Measurements from ENCODE around the gene POLK. TPM values are rescaled to one million over a fixed set of nuclear protein-coding genes. Genes with fewer than 3 reads are reported as not detected.

Gene POLK
- total and polyA plus RNA-seq, 10 donors: 4.1 to 56.6 (median 37.0) TPM

GRCh38 chr5:75626959-75627358 lies 115.3 kb downstream of the POLK start:
- Histone ChIP-seq H3K27ac (no peak overlapping the region), H3K4me3 (no peak overlapping the region), H3K36me3 (no peaks in the 10 kb centered on the region), H3K9me3 (no peaks in the 10 kb centered on the region), H3K4me1 (no peaks in the 10 kb centered on the region), H3K27me3 (replicated peaks in 1 of 7) (no peaks in the 10 kb centered on the region)
- no peak for DNase-seq
- no peak for TF ChIP-seq CTCF (IDR thresholded peaks at IDR 0.05 in 8 of 11, conservative IDR thresholded peaks at IDR 0.05 in 3 of 11)
- TF ChIP-seq POLR2AphosphoS5 (IDR thresholded peaks at IDR 0.05): no peak
- no peak for TF ChIP-seq POLR2A (IDR thresholded peaks at IDR 0.05)
- intact Hi-C loops (cut with DNase I; ENCODE audit: low total_unique reads): no loop called here

DNA sequence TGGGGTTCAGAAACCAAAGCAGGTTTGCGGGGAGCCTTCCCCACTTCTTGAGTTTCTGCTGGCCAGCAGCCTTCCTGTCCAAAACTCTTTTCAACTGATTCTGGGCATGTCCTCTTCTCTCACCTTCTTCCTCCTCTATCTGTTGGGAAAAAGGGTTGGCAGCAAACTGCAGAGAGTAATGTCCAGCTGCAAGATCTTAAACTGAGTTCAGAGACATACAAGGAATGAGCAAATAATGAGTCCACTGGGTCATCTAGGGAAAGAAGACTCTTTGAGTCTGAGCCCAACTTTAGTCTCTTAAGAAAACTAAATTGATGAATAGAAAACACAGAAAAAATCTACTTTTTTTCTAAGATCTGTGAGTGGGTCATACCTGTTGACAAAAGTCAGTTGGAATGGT lies 116.1 kb downstream of the POLK start:
- 77 to 96% (median 95%) methylated on average over 1 of the region's 1 CpG for WGBS, 5 donors
- Histone ChIP-seq H3K36me3 (no peaks in the 10 kb centered on the region), H3K27me3 (replicated peaks in 1 of 7) (no peaks in the 10 kb centered on the region), H3K4me1 (no peaks in the 10 kb centered on the region), H3K4me3 (no peak overlapping the region), H3K9me3 (no peaks in the 10 kb centered on the region), H3K27ac (no peak overlapping the region)
- TF ChIP-seq POLR2AphosphoS5 (IDR thresholded peaks at IDR 0.05): no peak
- TF ChIP-seq POLR2A (IDR thresholded peaks at IDR 0.05): no peak
- no peak for TF ChIP-seq CTCF (IDR thresholded peaks at IDR 0.05 in 8 of 11, conservative IDR thresholded peaks at IDR 0.05 in 3 of 11)
- intact Hi-C loops (cut with DNase I; ENCODE audit: low total_unique reads): no loop called here
- DNase-seq: no peak

- intact Hi-C loops (cut with DNase I; ENCODE audit: low total_unique reads): no loop called here
- H3K9me3 ChIP-seq: no peaks in the 10 kb centered on the region
- WGBS, 5 donors: 85 to 96% (median 95%) methylated on average over 2 of the region's 2 CpGs
- no peak for DNase-seq
- H3K27ac ChIP-seq: no peak overlapping the region
- no peaks in the 10 kb centered on the region for H3K4me1 ChIP-seq
- no peaks in the 10 kb centered on the region for H3K27me3 ChIP-seq (replicated peaks in 1 of 7)
- H3K4me3 ChIP-seq: no peak overlapping the region
- TF ChIP-seq POLR2AphosphoS5 (IDR thresholded peaks at IDR 0.05): no peak
- no peak for TF ChIP-seq CTCF (IDR thresholded peaks at IDR 0.05 in 8 of 11, conservative IDR thresholded peaks at IDR 0.05 in 3 of 11)
- no peak for TF ChIP-seq POLR2A (IDR thresholded peaks at IDR 0.05)
- H3K36me3 ChIP-seq: no peaks in the 10 kb centered on the region
These were observed 119.2 kb downstream of the POLK start for GRCh38 chr5:75630875-75631274.

DNA sequence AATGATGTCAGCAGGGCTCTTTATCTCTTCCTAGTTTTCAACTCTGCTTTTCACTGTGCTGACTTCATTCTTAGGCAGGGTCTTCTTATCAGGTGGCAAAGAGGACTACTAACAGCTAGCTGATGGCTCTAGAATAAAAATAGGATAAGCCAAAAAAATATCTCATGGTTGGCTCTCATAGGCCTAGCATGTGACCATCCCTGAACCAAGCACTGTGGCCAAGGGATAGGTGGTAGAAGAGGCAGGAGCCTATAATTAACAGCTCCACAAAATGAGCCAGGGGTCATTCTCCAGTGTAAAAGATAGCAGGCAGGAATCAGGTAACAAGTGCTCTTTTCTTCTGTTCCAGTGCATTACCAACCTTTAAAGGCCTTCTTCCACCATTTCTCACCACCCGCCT lies 120.6 kb downstream of the POLK start:
- DNase-seq: no peak
- Histone ChIP-seq H3K4me1 (no peaks in the 10 kb centered on the region), H3K9me3 (no peaks in the 10 kb centered on the region), H3K27me3 (replicated peaks in 1 of 7) (no peaks in the 10 kb centered on the region), H3K4me3 (no peak overlapping the region), H3K27ac (no peak overlapping the region), H3K36me3 (no peaks in the 10 kb centered on the region)
- intact Hi-C loops (cut with DNase I; ENCODE audit: low total_unique reads): no loop called here
- WGBS, 5 donors: 93 to 100% (median 97%) methylated on average over 1 of the region's 1 CpG
- TF ChIP-seq POLR2A (IDR thresholded peaks at IDR 0.05) (no peak), CTCF (IDR thresholded peaks at IDR 0.05 in 8 of 11, conservative IDR thresholded peaks at IDR 0.05 in 3 of 11) (no peak), POLR2AphosphoS5 (IDR thresholded peaks at IDR 0.05) (no peak)
